ENCODE data around the gene CAD. TPM values are rescaled to one million over a fixed set of nuclear protein-coding genes. Genes with fewer than 3 reads are reported as not detected.
"Not testable (repeated sequence)": the region's sequence is repeated elsewhere in the genome, so short reads cannot be mapped to it uniquely, and the experiment has no call there.

The CAD gene
- total RNA-seq, 1 experiment from 2014 or later: 38.5 TPM

- not testable (repeated sequence) for DNase-seq (ENCODE audit: extremely low read depth, low read depth)
Measured at GRCh38 chr2:27198068-27198467, 19.1 kb upstream of the CAD start.

- no peak for DNase-seq (ENCODE audit: extremely low read depth, low read depth)
Measured at GRCh38 chr2:27198627-27199026, 18.5 kb upstream of the CAD start.

DNA sequence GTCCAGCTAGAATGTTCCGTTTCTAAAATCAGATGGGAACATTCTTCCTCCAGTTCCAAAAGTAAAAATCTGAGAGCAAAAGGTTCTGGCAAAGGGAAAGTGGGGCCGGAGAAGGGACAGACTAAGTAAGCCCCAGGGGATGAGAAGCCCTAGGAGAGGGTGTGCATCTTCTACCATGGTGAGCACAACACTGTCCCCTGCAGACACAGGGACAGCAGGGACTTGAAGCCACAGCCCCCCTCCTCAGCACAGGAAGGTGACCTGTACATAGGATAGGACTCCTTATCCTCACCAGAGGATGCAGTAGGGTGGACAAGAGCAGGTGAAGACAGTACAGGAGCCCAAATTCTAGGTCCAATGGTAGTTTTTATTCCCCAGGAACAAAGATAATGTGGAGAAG, 17.9 kb upstream of the CAD start:
- no peak for DNase-seq (ENCODE audit: extremely low read depth, low read depth)

DNA sequence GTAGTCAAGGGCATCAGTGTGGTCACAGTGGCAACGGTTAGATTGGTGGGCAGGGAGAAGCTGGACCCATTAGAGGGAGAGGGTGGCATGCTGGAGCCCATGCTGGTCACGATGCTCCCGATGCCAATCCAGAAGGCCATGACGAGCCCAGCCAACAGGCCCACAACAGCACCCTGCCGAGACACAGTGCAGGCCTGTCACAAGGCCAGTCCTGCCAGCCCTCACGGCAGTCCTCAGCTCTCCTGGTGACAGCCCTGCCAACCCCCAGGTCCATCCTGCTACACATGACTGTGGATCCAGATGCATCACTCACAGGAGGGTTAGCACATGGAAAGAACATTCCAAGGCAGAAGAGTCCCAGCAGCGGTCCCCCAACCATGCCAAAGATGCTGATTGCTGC, 15.5 kb upstream of the CAD start:
- DNase-seq (ENCODE audit: extremely low read depth, low read depth): no peak

DNA sequence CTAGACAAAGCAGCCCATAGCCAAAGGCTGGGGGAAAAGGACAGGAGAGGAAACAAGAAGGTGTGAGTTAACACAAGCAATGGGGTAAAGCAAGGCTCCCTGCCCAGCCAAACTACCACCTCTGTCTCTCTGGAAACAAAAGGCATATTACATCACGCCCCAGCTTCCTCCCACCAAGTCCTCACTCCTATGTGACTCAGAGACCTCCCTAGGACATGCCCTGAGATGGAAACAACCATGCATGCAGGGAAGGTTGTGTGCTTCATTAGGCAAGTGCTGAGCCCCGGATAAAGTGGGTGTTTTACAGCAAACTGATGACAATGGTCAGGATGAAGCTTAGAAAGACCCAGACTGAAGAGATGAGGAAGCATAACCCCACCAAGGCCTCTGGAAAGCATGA, 14.3 kb upstream of the CAD start:
- DNase-seq (ENCODE audit: extremely low read depth, low read depth): no peak

DNA sequence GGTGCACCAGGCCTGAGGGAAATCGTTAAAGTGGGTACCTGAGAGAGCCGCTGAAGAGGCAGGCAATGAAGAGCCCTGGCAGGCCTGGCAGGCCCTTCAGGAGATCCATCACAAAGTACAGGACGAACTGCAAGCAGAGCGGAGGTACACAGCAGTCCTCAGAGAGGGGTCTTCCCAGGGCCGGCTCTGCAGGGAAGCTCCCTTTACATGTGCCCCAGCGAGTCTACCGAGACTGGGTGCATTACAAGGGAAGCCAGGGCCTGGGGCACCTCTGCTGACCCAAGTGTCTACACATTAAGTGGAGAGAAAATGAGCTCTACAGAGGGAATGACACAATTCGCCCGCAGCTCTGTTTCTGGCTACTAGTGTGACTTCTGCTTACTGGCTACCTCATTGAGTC, 13.4 kb upstream of the CAD start:
- DNase-seq (ENCODE audit: extremely low read depth, low read depth): no peak

DNA sequence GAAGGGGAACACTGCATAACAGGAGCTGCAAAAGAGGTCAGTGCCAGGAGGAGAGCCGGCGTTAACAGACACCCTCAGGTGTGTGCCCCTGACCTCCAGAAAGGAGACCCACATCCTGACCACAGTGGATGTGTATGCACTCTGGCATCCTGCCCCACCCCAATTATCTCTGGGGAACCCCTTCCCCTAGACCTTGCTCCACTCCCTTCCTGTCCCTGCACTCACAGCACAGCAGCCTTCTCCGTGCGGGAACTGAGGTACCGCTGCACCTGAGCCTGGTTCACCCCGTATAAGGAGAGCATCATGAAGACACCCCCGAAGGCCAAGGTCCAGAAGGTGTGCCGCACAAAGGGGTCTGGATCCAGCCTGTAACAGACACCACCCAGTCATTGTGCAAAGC, 12.6 kb upstream of the CAD start:
- no peak for DNase-seq (ENCODE audit: extremely low read depth, low read depth)

- no peak for DNase-seq (ENCODE audit: extremely low read depth, low read depth)
Measured at GRCh38 chr2:27205206-27205605, 12.0 kb upstream of the CAD start.

DNA sequence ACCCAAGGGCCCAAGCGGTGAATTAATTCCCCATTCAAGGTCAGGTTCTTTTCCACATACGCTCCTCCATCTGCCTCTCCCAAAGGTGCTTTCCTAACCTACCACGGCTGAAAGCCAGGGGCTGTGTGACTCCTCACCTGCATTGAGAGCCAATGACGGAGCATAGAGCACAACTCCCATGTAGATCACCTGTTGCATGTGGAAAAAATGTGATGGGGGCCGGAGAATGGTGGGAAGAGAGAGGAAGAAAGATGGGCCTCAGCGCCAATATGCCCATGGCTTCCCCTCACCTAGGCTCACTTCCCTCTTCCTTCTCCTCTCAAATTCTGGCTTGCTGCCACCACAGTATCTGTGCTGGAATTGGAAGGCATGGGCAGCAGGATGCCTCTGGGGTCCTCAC, 10.8 kb upstream of the CAD start:
- DNase-seq (ENCODE audit: extremely low read depth, low read depth): no peak

DNA sequence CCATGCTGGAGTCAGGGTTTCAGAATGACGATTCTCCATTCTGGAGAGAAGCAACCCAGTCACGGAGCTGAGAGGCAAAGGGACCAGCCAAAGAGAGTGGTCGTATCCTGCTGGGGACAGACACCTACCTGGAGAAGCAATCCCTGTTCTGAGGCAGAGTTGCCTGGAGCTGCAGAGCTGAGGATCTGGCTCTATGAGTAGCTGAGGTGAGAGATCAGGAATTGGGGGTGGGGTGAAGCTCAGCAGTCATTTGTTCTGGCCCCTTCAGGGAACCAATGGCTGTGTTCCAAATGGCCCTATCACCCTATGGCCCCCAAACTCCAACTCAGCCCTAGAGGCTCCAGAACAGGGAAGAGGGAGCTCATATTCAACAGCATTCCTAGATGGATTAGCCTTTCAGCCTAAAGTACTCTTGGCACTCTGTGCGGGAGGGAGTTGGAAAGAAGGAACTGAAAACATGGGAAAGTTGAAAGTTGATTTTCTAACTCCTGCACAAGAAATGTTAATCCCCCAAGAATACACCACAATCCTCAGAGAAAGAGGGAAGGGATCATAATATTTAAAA, 8.6 kb upstream of the CAD start:
- DNase-seq (ENCODE audit: extremely low read depth, low read depth): no peak

GRCh38 chr2:27209621-27210401, 7.4 kb upstream of the CAD start:
- no peak for DNase-seq (ENCODE audit: extremely low read depth, low read depth)

DNA sequence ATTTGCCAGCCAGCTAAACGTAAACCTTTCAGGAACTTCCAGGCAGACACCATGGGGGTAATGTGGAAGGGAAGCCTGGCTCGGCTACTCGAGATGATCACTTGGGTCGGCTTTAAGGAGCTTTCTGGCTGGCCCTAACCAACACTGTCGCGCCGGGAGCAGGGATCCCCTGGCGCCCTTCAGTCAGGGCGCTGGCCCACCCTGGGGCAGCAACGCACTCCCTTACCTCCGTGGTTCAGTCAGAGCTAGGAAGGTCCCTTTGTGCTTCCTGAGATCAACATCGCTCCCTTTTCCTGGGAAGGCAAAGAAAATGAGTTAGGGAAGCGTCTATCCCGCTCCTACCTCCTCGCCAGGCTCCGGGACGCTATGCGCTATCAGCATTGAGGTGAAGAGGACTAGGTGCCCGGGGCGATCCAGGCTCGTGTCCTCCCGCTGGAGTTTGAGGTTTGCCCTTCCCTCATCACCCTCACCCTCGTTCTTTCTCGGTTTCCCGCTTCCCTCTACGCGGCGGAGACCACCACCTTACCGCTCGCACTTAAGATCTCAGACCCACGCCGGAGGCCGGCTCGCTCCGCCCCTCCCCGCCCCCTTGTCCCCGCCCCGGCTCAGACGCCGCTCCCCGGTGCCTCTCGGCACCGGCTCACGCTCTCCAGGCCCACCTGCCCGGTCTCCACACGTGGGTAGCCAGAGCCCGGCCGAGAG, 5.8 kb upstream of the CAD start:
- no peak for DNase-seq (ENCODE audit: extremely low read depth, low read depth)

GRCh38 chr2:27211943-27212625, 5.1 kb upstream of the CAD start, which contains the start of the genes ATRAID and SLC5A6:
Gene ATRAID, plus strand, starts transcription at chr2:27212041. Its CDS starts 328 bp downstream, at chr2:27212369.
Gene SLC5A6, minus strand, starts transcription at chr2:27212268. Its CDS starts 4,618 bp downstream, at chr2:27207650.
- peak; percentile 84 for DNase-seq (ENCODE audit: extremely low read depth, low read depth)

DNA sequence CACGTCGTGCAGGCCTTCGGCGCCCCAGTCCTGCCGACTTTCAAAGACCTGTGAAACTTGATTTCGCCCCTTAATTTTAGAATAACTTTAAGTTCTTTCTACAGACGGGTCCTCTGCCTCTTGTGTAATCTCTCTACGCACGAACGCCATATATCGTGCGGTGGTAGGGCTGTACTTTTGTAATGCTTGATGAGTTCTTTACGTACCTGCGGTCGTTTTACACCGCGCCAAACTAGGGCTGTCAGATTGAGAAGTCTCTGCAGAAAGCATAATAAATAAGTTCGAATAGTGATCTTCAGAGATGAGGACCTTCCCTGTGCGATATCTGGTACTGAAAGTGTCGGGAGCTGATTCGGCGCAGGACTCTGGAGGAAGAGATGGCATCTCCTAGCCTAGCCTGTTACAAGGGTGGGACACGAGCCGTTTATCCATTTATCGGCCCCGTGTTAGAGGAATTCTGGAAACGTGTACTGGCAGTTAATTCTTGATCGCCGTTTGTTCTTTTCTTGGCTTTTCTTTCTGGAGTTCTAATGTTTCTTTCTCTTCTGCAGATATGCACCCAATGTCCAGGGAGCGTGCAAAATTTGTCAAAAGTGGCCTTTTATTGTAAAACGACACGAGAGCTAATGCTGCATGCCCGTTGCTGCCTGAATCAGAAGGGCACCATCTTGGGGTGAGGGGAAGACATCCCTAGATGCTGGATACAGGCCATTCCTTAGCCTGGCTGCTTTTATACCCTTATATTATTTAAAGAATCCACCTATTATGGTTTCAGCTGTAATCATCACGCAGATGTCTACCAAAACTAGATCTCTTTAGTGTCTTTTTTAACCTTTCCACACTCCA, 4.3 kb upstream of the CAD start:
- no peak for DNase-seq (ENCODE audit: extremely low read depth, low read depth)

DNA sequence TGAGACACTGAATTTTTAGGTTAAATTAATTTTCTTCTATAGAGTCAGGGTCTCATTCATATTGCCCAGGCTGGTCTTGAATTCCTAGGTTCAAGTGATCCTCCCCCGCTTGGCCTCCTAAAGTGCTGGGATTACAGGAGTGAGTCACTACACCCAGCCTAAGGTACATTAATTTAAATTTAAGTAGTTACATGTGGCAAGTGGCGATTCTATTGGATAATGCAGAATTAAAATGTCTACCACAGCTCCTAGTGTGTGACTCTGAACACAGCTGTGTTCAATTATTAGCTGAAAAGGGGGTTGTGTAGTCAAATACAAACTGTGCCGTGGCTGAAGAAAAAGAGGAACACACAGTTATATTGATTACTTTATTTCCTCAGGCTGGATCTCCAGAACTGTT, 2.2 kb upstream of the CAD start:
- no peak for DNase-seq (ENCODE audit: extremely low read depth, low read depth)

GRCh38 chr2:27216416-27217137, 592 bp upstream of the CAD start:
- no peak for DNase-seq (ENCODE audit: extremely low read depth, low read depth)

DNA sequence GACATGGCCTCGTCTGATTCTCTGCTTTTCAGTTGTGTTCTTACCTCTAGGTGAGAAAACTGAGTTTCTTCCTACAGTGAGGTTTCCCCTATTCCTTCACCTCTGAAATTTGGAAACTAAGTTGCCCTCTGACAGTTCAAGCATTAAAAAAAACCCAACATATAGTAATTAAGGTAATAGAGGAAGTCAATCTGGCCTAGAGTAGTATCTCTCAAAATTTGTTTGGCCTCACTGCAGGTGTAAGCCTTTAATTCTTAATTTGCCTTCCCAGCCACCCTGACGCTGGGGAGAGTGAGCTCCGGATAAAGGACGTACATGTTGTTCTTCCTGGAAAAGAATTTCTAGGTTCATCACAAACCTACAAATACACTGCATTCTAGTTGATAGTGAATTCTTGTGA, 1.4 kb downstream of the CAD start:
- no peak for DNase-seq (ENCODE audit: extremely low read depth, low read depth)

DNA sequence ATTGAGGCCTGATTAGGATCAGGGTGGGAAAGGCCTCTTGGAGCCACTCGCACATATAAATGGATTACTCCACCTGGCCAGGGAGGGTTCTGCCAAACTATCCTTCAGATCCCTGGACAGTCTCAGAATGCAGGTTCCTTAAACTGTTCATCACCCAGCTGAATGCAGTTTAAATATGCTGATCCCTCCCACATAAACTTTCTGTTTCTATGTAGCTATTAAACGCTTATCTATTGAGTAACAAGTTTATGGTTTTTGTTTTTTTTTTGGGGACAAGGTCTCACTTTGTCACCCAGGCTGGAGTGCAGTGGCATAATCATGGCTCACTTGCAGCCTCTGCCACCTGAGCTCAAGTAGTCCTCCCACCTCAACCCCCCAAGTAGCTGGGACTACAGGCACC, 1.9 kb downstream of the CAD start:
- DNase-seq (ENCODE audit: extremely low read depth, low read depth): no peak

- no peak for DNase-seq (ENCODE audit: extremely low read depth, low read depth)
Measured at GRCh38 chr2:27220091-27220490, 2.9 kb downstream of the CAD start.

GRCh38 chr2:27221166-27221565, 4.0 kb downstream of the CAD start:
- no peak for DNase-seq (ENCODE audit: extremely low read depth, low read depth)
